Measurements from ENCODE around the gene PRSS23.

GRCh38 chr11:86816251-86816726 is 15.9 kb downstream of the PRSS23 start:
- TF ChIP-seq CTCF (IDR thresholded peaks at IDR 0.05; ENCODE audit: extremely low read depth in 1 of 2, insufficient read depth in 1 of 2, low read depth in 1 of 2, low read length in 2 of 2) = no peak
- TF ChIP-seq POLR2A (IDR thresholded peaks at IDR 0.05; ENCODE audit: low read depth, low read length) = no peak
- TF ChIP-seq JUN (IDR thresholded peaks at IDR 0.05; ENCODE audit: borderline replicate concordance, insufficient read depth, insufficient read length, low read depth) = peak; percentile 83
- TF ChIP-seq MYC (IDR thresholded peaks at IDR 0.05; ENCODE audit: low read depth, low read length) = no peak
- TF ChIP-seq POLR2AphosphoS5 (IDR thresholded peaks at IDR 0.05; ENCODE audit: insufficient read depth, low read depth, low read length) = peak; percentile 52
- TF ChIP-seq, protein P1, sequence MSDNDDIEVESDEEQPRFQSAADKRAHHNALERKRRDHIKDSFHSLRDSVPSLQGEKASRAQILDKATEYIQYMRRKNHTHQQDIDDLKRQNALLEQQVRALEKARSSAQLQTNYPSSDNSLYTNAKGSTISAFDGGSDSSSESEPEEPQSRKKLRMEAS (IDR thresholded peaks at IDR 0.05; ENCODE audit: insufficient read depth, insufficient read length) = no peak

Measured in endothelial cell of umbilical vein (primary cell).